Peyer's patch (tissue), 4 donors: ENCODE results near the gene LRFN4.

Source experiments
- CTCF ChIP-seq, 6 experiments: fragments of 450-650 bp in 4 of 6; fragments of 200-600 bp in 2 of 6; sonication (generic) in 1 of 6; IDR thresholded peaks; one replicate each; pipeline ENCODE4 v1.5.1; 2017 to 2019; ENCODE audit warnings: antibody characterized with exemption in 6 of 6, mild to moderate bottlenecking in 3 of 6, moderate library complexity in 1 of 6
- POLR2A ChIP-seq, 2 donors: fragments of 450-650 bp; IDR thresholded peaks; one replicate each; pipeline ENCODE4 v1.5.1; 2017; ENCODE audit warnings: antibody characterized with exemption in 2 of 2, mild to moderate bottlenecking in 2 of 2, moderate library complexity in 2 of 2

- no peak for TF ChIP-seq CTCF (IDR thresholded peaks at IDR 0.05)
- TF ChIP-seq POLR2A (IDR thresholded peaks at IDR 0.05), result no peak
These were observed 36.0 kb upstream of the LRFN4 start for GRCh38 chr11:66820901-66821300.
